Psoas muscle (tissue), 8 donors: ENCODE data around the gene PLCG2. TPM values are rescaled to one million over a fixed set of nuclear protein-coding genes. Genes with fewer than 3 reads are reported as not detected.
A peak's percentile ranks its signal among the peaks of the same experiment; 100 is the strongest.

Experiments used
- ATAC-seq, 4 donors: fragments of 200-7000 bp; cut with Tn5 transposase; one replicate each; pipeline ENCODE4 v1.9.1; 2020; ENCODE audit warnings: moderate library complexity in 3 of 4, mild to moderate bottlenecking in 2 of 4
- DNase-seq, 2 donors: peaks; one replicate each; pipeline ENCODE4 v3.0.0-alpha.2; 2020
- H3K27ac ChIP-seq: fragments of 200-600 bp; one replicate; pipeline ENCODE4 v1.8.0; 2022
- H3K27me3 ChIP-seq, 3 donors: fragments of 200-600 bp in 1 of 3; one replicate each; pipeline versions ENCODE4 v1.6.1 to v1.8.0; 2013 to 2022; ENCODE audit warnings: low read length in 2 of 3, mild to moderate bottlenecking in 2 of 3, moderate library complexity in 1 of 3; ENCODE audit not compliant: insufficient read depth in 3 of 3
- H3K36me3 ChIP-seq, 2 donors: fragments of 200-600 bp in 1 of 2; one replicate each; pipeline versions ENCODE4 v1.6.1 to v1.8.0; 2013 to 2022; ENCODE audit warnings: low read depth in 1 of 2, mild to moderate bottlenecking in 1 of 2, moderate library complexity in 1 of 2; ENCODE audit not compliant: insufficient read depth in 1 of 2
- H3K4me1 ChIP-seq: fragments of 200-600 bp; one replicate; pipeline ENCODE4 v1.8.0; 2022
- H3K4me3 ChIP-seq: fragments of 200-600 bp; one replicate; pipeline ENCODE4 v1.8.0; 2022; ENCODE audit warnings: mild to moderate bottlenecking
- H3K9me3 ChIP-seq: fragments of 200-600 bp; one replicate; pipeline ENCODE4 v1.8.0; 2022
- CTCF ChIP-seq: fragments of 200-600 bp; IDR thresholded peaks from one replicate; pipeline ENCODE4 v1.8.0; 2022; ENCODE audit warnings: antibody characterized with exemption
- WGBS, 3 donors: extraction: QIAGEN DNeasy Blood & Tissue Kit; methylation state at CpG; one replicate each; pipeline versions ENCODE4 v1.1.6 to v1.1.7; 2013; 5-methylcytosine and 5-hydroxymethylcytosine counted together
- intact Hi-C, 2 donors: fragments of 100-400 bp; cut with DNase I; formaldehyde crosslinking; loops; one replicate each; pipeline versions ENCODE4 v1.11.0 to v1.14.2; 2022
- polyA plus RNA-seq, 3 donors: library from polyadenylated mRNA; stranded (reverse); fragments of 200-250 nt; gene quantifications; one replicate each; pipeline ENCODE4 v1.2.3, GENCODE V29; 2013
- total RNA-seq, 4 donors: library from RNA; stranded (reverse); fragmentation: NEBNext Ultra II Directional in 2 of 4; extraction: Animal tissue kit (Norgen Biotek cat#: 25700) in 2 of 4; gene quantifications; one replicate each; pipeline versions ENCODE4 v1.2.1 to v1.2.4, GENCODE V29; 2021 to 2023
- donor health status: healthy with polysubstance abuse.
- donor health status: DM: no; HTN: no; CAD: no; lungs with moderate emphysema.
- donor health status: Bipolar disorder and iron deficiency.
- donor health status: healthy.
- donor health status: DM: yes; HTN: yes; CAD: no.
- donor health status: DM: no; HTN: no; CAD: no.
- donor health status: DM: no; HTN: no; CAD: no.
- donor health status: DM: yes; HTN: yes; CAD: no.

The PLCG2 gene
- total and polyA plus RNA-seq, 7 donors: 0.96 to 4.8 (median 2.5) TPM

DNA sequence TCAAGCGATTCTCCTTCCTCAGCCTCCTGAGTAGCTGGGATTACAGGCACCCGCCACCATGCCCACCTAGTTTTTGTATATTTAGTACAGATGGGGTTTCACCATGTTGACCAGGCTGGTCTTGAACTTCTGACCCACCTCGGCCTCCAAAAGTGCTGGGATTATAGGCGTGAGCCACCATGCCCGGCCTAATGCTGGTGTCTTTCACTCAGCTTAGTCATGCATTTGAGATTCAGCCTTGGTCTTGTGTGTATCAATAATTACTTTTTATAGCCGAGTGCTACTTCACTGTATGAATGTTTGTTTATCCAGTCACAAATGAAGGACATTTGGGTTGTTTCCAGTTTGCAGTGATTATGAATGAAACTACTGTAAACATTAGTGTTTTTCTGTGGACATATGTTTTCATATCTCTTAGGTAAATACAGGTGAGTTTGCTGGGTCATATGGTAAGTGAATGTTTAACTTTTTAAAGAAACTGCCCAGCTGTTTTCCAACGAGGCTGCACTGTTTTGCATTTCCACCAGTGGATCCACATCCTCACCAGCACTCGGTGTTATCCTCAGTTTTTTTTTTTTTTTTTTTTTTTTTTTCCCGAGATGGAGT, 11.0 kb upstream of the PLCG2 start:
- Histone ChIP-seq H3K27me3 (peaks cover 0 to 10% (median 2%) of the 10 kb centered on the region in 3 donors), H3K9me3 (no peaks in the 10 kb centered on the region), H3K4me3 (no peak overlapping the region), H3K4me1 (no peaks in the 10 kb centered on the region), H3K36me3 (no peaks in the 10 kb centered on the region), H3K27ac (no peak overlapping the region)
- DNase-seq: no peak
- no peak for ATAC-seq
- WGBS, 3 donors: 79 to 80% (median 79%) methylated on average over 8 to 9 of the region's 9 CpGs
- TF ChIP-seq CTCF: no peak
- intact Hi-C loops: no loop called here

DNA sequence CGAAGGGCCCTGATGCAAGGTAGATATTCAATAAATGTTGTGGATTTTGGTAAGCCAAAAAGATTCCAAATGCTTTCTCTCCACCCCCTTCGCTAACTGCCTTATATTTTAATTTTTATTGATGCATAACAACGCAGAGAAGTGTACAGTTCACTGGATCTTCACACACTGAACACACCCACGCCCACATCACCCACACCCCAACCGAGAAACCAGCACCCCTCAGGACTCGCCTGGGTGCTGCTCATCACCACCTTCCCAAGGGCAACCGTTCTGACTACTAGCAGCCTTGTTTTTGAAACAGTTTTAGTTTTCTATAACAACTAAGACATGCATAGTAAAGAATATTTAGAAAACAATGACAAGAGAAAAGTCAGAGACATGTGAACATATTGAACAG, 9.1 kb upstream of the PLCG2 start:
- H3K27me3 ChIP-seq: peaks cover 0 to 11% (median 2%) of the 10 kb centered on the region in 3 donors
- intact Hi-C loops: no loop called here
- ATAC-seq (no peak), DNase-seq (no peak)
- no peaks in the 10 kb centered on the region for H3K4me1 ChIP-seq
- no peaks in the 10 kb centered on the region for H3K36me3 ChIP-seq
- no peak for TF ChIP-seq CTCF
- H3K9me3 ChIP-seq: no peaks in the 10 kb centered on the region
- 81 to 87% (median 83%) methylated on average over 7 of the region's 7 CpGs for WGBS, 3 donors
- no peak overlapping the region for H3K27ac ChIP-seq
- H3K4me3 ChIP-seq: no peak overlapping the region

DNA sequence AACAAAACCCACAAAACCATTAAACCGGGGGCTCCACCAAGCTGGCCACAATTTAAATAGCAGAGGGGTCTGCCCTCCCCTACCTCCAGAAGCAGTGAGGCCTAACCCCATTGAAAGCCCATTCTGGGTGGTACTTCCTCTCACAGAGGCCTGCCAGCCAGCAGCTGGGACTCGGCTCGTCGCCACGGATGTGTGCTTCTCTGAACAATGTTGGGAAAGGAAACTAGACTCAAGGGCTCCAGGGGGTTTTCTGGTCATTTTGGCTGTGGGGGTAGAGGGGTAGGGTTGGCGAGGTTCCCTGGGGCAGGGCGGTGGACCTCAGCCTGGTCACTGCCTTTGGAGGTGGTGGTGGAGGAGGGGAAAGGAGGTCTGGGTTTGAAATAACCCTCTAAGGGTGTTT, 4.7 kb upstream of the PLCG2 start:
- H3K27me3 ChIP-seq: peaks cover 0 to 15% (median 6%) of the 10 kb centered on the region in 3 donors
- H3K9me3 ChIP-seq: no peaks in the 10 kb centered on the region
- no peaks in the 10 kb centered on the region for H3K4me1 ChIP-seq
- TF ChIP-seq CTCF: no peak
- H3K27ac ChIP-seq: no peak overlapping the region
- ATAC-seq (no peak), DNase-seq (peak in 1 of 2 donors; percentile 62)
- no peaks in the 10 kb centered on the region for H3K36me3 ChIP-seq
- no peak overlapping the region for H3K4me3 ChIP-seq
- intact Hi-C loops: no loop called here
- WGBS, 3 donors: 41 to 43% (median 43%) methylated on average over 7 of the region's 7 CpGs

GRCh38 chr16:81775570-81775969, 3.5 kb upstream of the PLCG2 start:
- Histone ChIP-seq H3K4me1 (no peaks in the 10 kb centered on the region), H3K27me3 (peaks cover 0 to 27% (median 12%) of the 10 kb centered on the region in 3 donors), H3K4me3 (no peak overlapping the region), H3K27ac (no peak overlapping the region), H3K9me3 (no peaks in the 10 kb centered on the region), H3K36me3 (no peaks in the 10 kb centered on the region)
- no peak for TF ChIP-seq CTCF
- intact Hi-C loops: no loop called here
- DNase-seq: no peak
- ATAC-seq: no peak

DNA sequence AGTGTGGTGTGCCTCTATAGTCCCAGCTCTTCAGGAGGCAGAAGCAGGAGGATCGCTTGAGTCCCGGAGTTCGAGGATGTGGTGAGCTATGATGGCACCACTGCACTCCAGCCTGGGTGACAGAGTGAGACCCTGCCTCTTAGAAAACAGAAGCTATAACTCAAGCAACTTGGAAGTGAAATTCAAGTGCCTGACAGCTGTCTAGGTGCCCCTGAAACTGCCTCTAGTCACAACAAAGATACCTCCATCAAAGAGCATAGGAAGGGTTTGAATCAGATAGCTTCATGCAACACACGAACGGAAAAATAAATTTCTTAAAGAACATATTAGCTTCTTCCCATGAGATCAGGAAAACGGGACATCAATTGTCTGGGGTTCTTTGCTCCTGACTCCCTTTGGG, 860 bp upstream of the PLCG2 start:
- Histone ChIP-seq H3K27me3 (peaks cover 0 to 30% (median 12%) of the 10 kb centered on the region in 3 donors), H3K4me3 (no peak overlapping the region), H3K4me1 (no peaks in the 10 kb centered on the region), H3K36me3 (no peaks in the 10 kb centered on the region), H3K9me3 (no peaks in the 10 kb centered on the region), H3K27ac (no peak overlapping the region)
- 73 to 81% (median 77%) methylated on average over 6 of the region's 6 CpGs for WGBS, 3 donors
- no peak for ATAC-seq
- DNase-seq: no peak
- intact Hi-C loops: no loop called here
- no peak for TF ChIP-seq CTCF
